Stimulated activated CD8-positive, alpha-beta memory T cell treated with anti-CD3 and anti-CD28 coated beads, Interleukin-7, amount 100 ng/mL, for 48 hours (primary cell): ENCODE data around the gene QPCT.
A peak's percentile ranks its signal among the peaks of the same experiment; 100 is the strongest.
"Not testable (repeated sequence)": the region's sequence is repeated elsewhere in the genome, so short reads cannot be mapped to it uniquely, and the experiment has no call there.

ENCODE experiments used
- DNase-seq, 2 donors: peaks; one replicate each; pipeline ENCODE4 v3.0.0-alpha.2; 2020; ENCODE audit warnings: low read depth in 1 of 2; ENCODE audit errors: extremely low read depth in 1 of 2

The QPCT gene

DNA sequence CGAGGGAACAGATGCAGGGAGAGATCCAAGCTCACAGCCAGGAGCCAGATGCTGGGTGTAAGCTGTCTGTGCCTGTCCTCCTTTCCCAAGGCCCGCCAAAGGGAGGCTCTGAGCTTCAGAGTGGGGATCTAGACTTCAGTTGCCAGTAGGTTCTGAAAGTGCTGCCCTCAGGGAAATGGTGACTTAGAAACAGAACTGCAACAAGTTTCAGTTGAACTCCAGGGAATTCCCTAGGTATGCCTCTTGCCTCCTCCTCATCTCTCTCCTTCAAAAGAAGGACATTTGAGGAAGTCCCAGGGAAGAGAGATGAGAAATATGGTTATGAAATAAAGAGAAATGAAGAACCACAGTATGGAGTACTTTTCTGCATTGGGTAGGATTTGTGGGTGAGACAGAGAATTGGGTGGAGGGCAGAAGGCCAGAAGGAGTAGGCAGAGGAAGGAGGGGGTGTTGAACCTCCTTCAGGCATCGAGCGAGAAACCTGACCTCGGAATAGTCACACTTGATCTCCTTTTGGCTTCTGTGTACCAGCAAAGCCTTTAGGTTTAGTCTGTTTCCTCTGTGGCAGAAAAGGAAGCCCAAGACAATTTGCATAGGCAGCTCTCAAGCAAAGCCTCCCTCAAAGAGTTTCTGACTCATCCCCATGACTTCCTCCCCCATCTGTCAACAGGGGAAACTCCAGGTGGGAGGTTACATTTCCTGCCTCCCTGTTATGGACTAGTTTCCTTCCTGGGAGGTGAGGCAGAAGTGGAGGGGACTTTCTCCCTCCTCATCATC, 45.7 kb downstream of the QPCT start:
- DNase-seq, result peak; percentile 11 to 59

- DNase-seq, result no peak
Measured at GRCh38 chr2:37390777-37391176, 46.3 kb downstream of the QPCT start.

DNA sequence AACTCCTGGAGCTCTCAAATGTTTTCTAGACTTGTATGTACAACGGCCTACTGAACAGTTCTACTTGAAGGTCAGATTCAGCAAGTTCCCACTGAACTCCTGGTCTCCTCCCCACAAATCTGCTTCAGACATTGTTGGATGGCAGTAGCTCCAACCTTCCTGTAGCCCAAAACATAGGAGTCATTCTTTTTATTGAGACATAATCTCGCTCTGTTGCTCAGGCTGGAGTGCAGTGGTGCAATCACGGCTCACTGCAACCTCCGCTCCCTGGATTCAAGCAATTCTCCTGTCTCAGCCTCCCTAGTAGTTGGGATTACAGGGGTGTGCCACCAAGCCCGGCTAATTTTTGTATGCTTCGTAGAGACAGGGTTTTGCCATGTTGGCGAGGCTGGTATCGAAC, 47.3 kb downstream of the QPCT start:
- no peak for DNase-seq

- DNase-seq, result no peak
Measured at GRCh38 chr2:37392428-37392827, 48.0 kb downstream of the QPCT start.

GRCh38 chr2:37394263-37394662, 49.8 kb downstream of the QPCT start:
- no peak for DNase-seq

- no peak for DNase-seq
Measured at GRCh38 chr2:37394796-37395555, 50.5 kb downstream of the QPCT start.

- no peak for DNase-seq
Measured at GRCh38 chr2:37396890-37397565, 52.6 kb downstream of the QPCT start.

DNA sequence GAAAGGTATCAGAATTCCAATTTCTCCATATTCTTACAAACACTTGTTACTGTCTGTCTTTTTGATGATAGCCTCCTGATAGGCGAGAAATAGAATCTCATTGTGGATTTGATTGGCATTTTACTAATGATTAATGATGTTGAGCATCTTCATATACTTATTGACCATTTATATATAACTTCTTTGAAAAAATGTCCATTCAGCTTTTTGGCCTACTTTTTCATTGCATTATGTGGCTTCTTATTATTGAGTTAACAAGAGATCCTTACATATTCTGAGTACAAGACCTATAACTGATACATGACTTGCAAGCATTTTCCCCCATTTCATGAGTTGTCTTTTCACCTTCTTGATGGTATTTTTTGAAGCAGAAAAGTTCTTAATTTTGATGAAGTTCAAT, 54.6 kb downstream of the QPCT start:
- DNase-seq, result no peak

DNA sequence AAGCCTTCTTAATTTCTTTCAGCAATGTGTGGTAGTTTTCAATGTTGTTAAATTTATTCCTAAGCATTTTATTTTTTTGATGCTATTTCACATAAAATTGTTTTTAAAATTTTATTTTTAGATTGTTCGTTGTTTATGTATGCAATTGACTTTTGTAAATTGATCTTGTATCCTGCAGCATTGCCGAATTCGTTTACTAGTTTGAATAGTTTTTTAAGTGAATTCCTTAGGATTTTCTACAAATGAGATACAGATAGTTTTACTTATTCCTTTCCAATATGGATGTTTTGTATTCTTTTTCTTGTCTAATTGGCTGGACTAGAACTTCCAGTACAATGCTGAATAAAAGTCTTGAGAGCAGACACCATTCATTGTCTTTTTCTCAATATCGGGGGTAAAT, 55.6 kb downstream of the QPCT start:
- no peak for DNase-seq

- DNase-seq, result no peak
Measured at GRCh38 chr2:37402636-37403035, 58.2 kb downstream of the QPCT start.

DNA sequence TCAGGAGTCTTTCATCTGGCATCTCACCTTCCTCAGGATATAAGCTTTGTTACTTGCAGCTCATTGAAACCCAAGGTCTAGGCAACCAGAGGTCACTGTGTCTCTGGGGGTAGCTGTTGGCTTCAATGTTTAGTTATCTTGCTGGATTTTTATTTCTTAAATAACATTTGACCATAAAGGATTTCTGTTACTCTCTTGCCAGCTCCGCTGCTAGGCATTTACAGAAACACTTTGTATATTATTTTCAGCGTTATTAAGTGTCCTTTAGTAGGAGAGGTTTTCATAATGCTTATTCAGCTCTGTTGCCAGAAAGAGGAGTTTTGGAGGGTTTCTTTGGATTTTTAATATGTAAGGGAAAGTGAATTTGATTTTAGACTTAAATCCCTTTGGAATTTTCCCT, 61.4 kb downstream of the QPCT start:
- no peak for DNase-seq

GRCh38 chr2:37412231-37412630, 67.8 kb downstream of the QPCT start:
- DNase-seq, result no peak

- DNase-seq, result not testable (repeated sequence)
Measured at GRCh38 chr2:37413911-37414469, 69.6 kb downstream of the QPCT start.

GRCh38 chr2:37414470-37414949, 70.1 kb downstream of the QPCT start:
- DNase-seq, result no peak

DNA sequence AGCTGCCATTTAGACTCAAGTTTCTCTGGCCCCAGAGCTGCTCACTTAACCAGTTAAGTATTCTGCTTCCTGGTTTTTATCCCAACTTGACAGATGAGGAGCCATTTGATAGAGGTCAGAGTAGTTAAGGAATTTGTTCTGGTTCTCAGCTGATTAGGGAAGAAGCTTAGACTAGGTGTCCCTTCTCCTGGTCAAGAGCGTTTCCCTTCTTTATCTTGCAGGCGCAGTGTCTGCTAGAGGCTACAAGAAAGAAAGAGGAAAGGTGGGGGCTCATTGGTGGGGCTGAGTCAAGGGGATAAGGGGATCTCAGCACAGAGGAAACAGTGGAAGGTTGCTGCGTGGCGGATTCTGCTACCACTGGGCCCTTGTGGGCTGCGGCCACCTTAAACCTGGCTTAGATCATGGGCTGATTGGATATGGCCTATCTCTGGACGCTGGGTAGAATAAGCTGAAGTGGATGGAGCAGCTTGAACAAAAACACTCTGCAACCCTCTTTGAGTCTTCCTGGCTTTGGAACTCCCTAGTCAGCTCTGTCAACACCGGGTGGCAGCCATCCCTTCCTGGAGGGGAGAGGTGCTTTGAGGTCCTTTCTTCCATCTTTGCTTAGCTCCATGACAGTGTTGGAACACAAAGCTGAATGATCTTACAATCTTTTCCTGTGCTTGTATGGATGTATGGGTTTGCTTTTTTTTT, 70.8 kb downstream of the QPCT start:
- no peak for DNase-seq

DNA sequence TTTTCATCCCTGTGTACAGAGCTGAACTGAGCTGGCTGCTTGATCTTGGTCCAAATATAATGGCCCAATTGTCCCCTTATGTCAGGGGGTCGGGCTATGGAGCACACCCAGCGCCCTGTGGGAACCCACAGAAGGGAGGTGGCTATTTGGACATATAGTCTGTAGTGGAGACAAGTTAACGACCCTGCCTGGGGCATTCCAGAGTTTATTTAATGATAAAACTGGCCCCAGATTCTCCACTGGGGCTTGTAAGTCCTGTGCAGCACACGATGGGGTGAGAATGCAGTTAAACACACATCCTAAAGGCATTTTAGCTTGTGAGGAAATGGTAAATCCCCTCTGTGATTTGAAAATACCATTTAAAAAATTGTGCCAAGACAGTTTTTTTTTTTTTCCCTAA, 72.9 kb downstream of the QPCT start:
- no peak for DNase-seq

GRCh38 chr2:37418956-37419355, 74.5 kb downstream of the QPCT start:
- DNase-seq, result no peak

DNA sequence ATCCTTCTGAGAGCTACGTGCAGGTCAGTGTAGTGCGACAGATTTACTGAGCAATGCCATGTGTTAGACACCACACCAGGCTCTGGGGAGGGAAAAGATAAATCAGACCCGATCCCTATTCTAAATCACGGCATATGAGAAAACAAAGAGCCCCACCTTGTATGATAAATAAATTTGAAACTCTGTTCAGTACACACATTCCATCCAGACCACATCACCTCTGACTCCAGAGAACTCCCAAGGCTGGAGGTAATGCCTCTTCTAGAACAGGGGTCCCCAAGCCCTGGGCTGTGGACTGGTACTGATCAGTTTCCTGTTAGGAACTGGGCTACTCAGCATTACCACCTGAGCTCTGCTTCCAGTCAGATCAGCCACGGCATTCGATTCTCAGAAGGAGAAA, 77.3 kb downstream of the QPCT start:
- DNase-seq, result no peak

GRCh38 chr2:37422816-37423215, 78.4 kb downstream of the QPCT start:
- no peak for DNase-seq
